SK-N-SH treated with all-trans-retinoic acid at 6 μM for 48 hours (cell line): ENCODE results near the gene SLC4A5.

Source experiments
- ATAC-seq: fragments of 200-7000 bp; cut with Tn5 transposase; 3 replicates; pipeline ENCODE4 v1.9.1; 2020; ENCODE audit warnings: mild to moderate bottlenecking, moderate library complexity
- ARNTL ChIP-seq: fragments of 450-650 bp; formaldehyde crosslinking; IDR thresholded peaks from 2 replicates; pipeline ENCODE4 v1.5.0; 2020; ENCODE audit warnings: low read depth, mild to moderate bottlenecking, moderate library complexity, borderline replicate concordance
- BACH2 ChIP-seq: fragments of 250-450 bp; sonication (Bioruptor Pico); IDR thresholded peaks from 2 replicates; pipeline ENCODE4 v1.9.0; 2021; ENCODE audit warnings: mild to moderate bottlenecking, borderline replicate concordance
- CSDC2 ChIP-seq: fragments of 250-450 bp; sonication (Bioruptor Pico); IDR thresholded peaks from 2 replicates; pipeline ENCODE4 v1.5.0; 2020; ENCODE audit warnings: mild to moderate bottlenecking, moderate library complexity
- ESRRG ChIP-seq: fragments of 250-450 bp; sonication (Bioruptor Pico); IDR thresholded peaks from 2 replicates; pipeline ENCODE4 v1.6.1; 2021; ENCODE audit warnings: mild to moderate bottlenecking
- GLIS3 ChIP-seq: fragments of 250-450 bp; sonication (Bioruptor Pico); IDR thresholded peaks from 2 replicates; pipeline ENCODE4 v1.5.0; 2020; ENCODE audit warnings: mild to moderate bottlenecking, moderate library complexity
- ISL1 ChIP-seq: fragments of 250-450 bp; sonication (Bioruptor Pico); IDR thresholded peaks from 2 replicates; pipeline ENCODE4 v2.1.2; 2022; ENCODE audit warnings: mild to moderate bottlenecking, moderate library complexity
- PPARA ChIP-seq: fragments of 250-450 bp; sonication (Bioruptor Pico); IDR thresholded peaks from 2 replicates; pipeline ENCODE4 v1.5.0; 2020; ENCODE audit warnings: mild to moderate bottlenecking, borderline replicate concordance
- RARB ChIP-seq: fragments of 250-450 bp; sonication (Bioruptor Pico); IDR thresholded peaks from 2 replicates; pipeline ENCODE4 v1.8.0; 2021; ENCODE audit warnings: mild to moderate bottlenecking, moderate library complexity
- SNAI2 ChIP-seq: fragments of 250-450 bp; sonication (Bioruptor Pico); IDR thresholded peaks from 2 replicates; pipeline ENCODE4 v1.5.0; 2020; ENCODE audit warnings: mild to moderate bottlenecking, moderate library complexity
- TOX ChIP-seq: fragments of 250-450 bp; sonication (Bioruptor Pico); IDR thresholded peaks from 2 replicates; pipeline ENCODE4 v1.8.0; 2021; ENCODE audit warnings: mild to moderate bottlenecking, moderate library complexity, borderline replicate concordance
- ZC3H10 ChIP-seq: fragments of 250-450 bp; sonication (Bioruptor Pico); IDR thresholded peaks from 2 replicates; pipeline ENCODE4 v1.5.1; 2021; ENCODE audit warnings: mild to moderate bottlenecking, moderate library complexity
- ZFP3 ChIP-seq: fragments of 250-450 bp; sonication (Bioruptor Pico); IDR thresholded peaks from 2 replicates; pipeline ENCODE4 v1.5.0; 2020; ENCODE audit warnings: mild to moderate bottlenecking, moderate library complexity
- ZFP30 ChIP-seq: fragments of 450-650 bp; formaldehyde crosslinking; IDR thresholded peaks from 2 replicates; pipeline ENCODE4 v1.5.0; 2022; ENCODE audit warnings: mild to moderate bottlenecking, moderate library complexity
- ZNF565 ChIP-seq: fragments of 450-650 bp; formaldehyde crosslinking; conservative IDR thresholded peaks from 2 replicates; pipeline ENCODE4 v1.5.0; 2020; ENCODE audit warnings: low read depth, mild to moderate bottlenecking, moderate library complexity
- ZNF70 ChIP-seq: fragments of 450-650 bp; formaldehyde crosslinking; IDR thresholded peaks from 2 replicates; pipeline ENCODE4 v1.5.0; 2020; ENCODE audit warnings: mild to moderate bottlenecking, moderate library complexity
- ZNF8 ChIP-seq: fragments of 450-650 bp; formaldehyde crosslinking; IDR thresholded peaks from 2 replicates; pipeline ENCODE4 v1.5.0; 2020; ENCODE audit warnings: mild to moderate bottlenecking, moderate library complexity
- TF ChIP-seq, protein P1 (sequence below): fragments of 250-450 bp; sonication (Bioruptor Pico); IDR thresholded peaks from 2 replicates; pipeline ENCODE4 v1.5.0; 2020; ENCODE audit warnings: mild to moderate bottlenecking, moderate library complexity
- TF ChIP-seq, protein P2 (sequence below): fragments of 250-450 bp; sonication (Bioruptor Pico); IDR thresholded peaks from 2 replicates; pipeline ENCODE4 v1.8.0; 2020; ENCODE audit warnings: mild to moderate bottlenecking, moderate library complexity, borderline replicate concordance
- TF ChIP-seq, protein P3 (sequence below): fragments of 250-450 bp; sonication (Bioruptor Pico); IDR thresholded peaks from 2 replicates; pipeline ENCODE4 v1.8.0; 2021; ENCODE audit warnings: low read depth, mild to moderate bottlenecking, moderate library complexity, borderline replicate concordance
- TF ChIP-seq, protein P4 (sequence below): fragments of 250-450 bp; sonication (Bioruptor Pico); IDR thresholded peaks from 2 replicates; pipeline ENCODE4 v1.5.1; 2021; ENCODE audit warnings: mild to moderate bottlenecking, moderate library complexity

Gene SLC4A5

DNA sequence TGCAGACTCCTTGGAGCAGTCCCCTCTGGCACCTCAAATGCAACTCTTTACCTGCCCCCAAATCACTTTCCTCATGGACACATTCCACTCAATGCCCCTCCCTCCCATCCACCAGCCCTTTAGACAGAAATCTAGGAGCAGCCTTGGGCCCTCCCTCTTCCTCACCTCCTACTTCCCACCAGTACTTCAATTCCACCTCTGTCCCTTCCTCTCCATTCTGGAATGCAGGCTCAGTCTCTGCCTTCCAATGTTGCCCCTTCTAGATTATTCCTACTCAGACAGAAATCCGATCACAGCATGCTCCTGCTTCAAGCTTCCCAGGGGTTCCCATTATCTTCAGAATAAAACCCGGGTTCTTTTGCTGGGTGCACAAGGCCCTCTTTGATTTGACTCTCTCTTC is 82.7 kb downstream of the SLC4A5 start:
- TF ChIP-seq, protein P1, sequence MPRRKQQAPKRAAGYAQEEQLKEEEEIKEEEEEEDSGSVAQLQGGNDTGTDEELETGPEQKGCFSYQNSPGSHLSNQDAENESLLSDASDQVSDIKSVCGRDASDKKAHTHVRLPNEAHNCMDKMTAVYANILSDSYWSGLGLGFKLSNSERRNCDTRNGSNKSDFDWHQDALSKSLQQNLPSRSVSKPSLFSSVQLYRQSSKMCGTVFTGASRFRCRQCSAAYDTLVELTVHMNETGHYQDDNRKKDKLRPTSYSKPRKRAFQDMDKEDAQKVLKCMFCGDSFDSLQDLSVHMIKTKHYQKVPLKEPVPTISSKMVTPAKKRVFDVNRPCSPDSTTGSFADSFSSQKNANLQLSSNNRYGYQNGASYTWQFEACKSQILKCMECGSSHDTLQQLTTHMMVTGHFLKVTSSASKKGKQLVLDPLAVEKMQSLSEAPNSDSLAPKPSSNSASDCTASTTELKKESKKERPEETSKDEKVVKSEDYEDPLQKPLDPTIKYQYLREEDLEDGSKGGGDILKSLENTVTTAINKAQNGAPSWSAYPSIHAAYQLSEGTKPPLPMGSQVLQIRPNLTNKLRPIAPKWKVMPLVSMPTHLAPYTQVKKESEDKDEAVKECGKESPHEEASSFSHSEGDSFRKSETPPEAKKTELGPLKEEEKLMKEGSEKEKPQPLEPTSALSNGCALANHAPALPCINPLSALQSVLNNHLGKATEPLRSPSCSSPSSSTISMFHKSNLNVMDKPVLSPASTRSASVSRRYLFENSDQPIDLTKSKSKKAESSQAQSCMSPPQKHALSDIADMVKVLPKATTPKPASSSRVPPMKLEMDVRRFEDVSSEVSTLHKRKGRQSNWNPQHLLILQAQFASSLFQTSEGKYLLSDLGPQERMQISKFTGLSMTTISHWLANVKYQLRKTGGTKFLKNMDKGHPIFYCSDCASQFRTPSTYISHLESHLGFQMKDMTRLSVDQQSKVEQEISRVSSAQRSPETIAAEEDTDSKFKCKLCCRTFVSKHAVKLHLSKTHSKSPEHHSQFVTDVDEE, result no peak
- TF ChIP-seq ZFP3 (CRISPR knock-in tag) (no peak), ZFP30 (CRISPR knock-in tag) (no peak), ISL1 (no peak), ZNF565 (CRISPR knock-in tag) (no peak), ZNF8 (CRISPR knock-in tag) (no peak), ZC3H10 (CRISPR knock-in tag) (no peak), SNAI2 (CRISPR knock-in tag) (no peak), CSDC2 (CRISPR knock-in tag) (no peak), ESRRG (CRISPR knock-in tag) (no peak)
- TF ChIP-seq, protein P2, sequence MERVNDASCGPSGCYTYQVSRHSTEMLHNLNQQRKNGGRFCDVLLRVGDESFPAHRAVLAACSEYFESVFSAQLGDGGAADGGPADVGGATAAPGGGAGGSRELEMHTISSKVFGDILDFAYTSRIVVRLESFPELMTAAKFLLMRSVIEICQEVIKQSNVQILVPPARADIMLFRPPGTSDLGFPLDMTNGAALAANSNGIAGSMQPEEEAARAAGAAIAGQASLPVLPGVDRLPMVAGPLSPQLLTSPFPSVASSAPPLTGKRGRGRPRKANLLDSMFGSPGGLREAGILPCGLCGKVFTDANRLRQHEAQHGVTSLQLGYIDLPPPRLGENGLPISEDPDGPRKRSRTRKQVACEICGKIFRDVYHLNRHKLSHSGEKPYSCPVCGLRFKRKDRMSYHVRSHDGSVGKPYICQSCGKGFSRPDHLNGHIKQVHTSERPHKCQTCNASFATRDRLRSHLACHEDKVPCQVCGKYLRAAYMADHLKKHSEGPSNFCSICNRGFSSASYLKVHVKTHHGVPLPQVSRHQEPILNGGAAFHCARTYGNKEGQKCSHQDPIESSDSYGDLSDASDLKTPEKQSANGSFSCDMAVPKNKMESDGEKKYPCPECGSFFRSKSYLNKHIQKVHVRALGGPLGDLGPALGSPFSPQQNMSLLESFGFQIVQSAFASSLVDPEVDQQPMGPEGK (CRISPR knock-in tag), result no peak

DNA sequence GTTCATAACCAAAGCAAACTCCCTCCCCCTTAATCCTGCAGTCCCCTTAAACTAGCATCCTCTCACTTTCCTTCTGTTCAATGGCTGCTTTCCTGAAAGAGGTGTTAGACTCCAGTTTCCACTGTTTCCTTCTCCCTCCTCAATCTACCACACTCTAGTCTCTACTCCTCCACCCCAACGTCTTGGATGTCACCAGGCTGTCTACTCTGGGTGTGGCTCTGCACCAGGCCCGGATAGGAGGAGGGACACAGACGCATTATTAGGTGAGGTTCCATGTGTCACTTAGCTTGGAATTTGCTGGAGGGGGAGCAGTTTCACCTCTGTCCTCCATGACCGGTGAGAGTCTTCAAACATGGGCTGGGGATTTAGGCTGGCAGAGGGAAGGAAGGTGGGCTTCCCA is 83.5 kb downstream of the SLC4A5 start:
- ATAC-seq, result no peak
- TF ChIP-seq, protein P2 (CRISPR knock-in tag), result no peak
- TF ChIP-seq ISL1 (no peak), ZFP30 (CRISPR knock-in tag) (no peak), ARNTL (no peak), BACH2 (no peak), SNAI2 (CRISPR knock-in tag) (no peak), PPARA (CRISPR knock-in tag) (no peak), ZNF70 (CRISPR knock-in tag) (no peak), ZC3H10 (CRISPR knock-in tag) (no peak), RARB (no peak), ZNF565 (CRISPR knock-in tag) (no peak), TOX (no peak), CSDC2 (CRISPR knock-in tag) (no peak), GLIS3 (no peak), ZFP3 (CRISPR knock-in tag) (no peak)
- TF ChIP-seq, protein P1, result no peak
- TF ChIP-seq, protein P3, sequence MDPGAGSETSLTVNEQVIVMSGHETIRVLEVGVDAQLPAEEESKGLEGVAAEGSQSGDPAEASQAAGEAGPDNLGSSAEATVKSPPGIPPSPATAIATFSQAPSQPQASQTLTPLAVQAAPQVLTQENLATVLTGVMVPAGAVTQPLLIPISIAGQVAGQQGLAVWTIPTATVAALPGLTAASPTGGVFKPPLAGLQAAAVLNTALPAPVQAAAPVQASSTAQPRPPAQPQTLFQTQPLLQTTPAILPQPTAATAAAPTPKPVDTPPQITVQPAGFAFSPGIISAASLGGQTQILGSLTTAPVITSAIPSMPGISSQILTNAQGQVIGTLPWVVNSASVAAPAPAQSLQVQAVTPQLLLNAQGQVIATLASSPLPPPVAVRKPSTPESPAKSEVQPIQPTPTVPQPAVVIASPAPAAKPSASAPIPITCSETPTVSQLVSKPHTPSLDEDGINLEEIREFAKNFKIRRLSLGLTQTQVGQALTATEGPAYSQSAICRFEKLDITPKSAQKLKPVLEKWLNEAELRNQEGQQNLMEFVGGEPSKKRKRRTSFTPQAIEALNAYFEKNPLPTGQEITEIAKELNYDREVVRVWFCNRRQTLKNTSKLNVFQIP, result no peak
- TF ChIP-seq, protein P4, sequence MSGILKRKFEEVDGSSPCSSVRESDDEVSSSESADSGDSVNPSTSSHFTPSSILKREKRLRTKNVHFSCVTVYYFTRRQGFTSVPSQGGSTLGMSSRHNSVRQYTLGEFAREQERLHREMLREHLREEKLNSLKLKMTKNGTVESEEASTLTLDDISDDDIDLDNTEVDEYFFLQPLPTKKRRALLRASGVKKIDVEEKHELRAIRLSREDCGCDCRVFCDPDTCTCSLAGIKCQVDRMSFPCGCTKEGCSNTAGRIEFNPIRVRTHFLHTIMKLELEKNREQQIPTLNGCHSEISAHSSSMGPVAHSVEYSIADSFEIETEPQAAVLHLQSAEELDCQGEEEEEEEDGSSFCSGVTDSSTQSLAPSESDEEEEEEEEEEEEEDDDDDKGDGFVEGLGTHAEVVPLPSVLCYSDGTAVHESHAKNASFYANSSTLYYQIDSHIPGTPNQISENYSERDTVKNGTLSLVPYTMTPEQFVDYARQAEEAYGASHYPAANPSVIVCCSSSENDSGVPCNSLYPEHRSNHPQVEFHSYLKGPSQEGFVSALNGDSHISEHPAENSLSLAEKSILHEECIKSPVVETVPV (CRISPR knock-in tag), result no peak

More for the DNA sequence above, 82.7 kb downstream of the SLC4A5 start:
- ATAC-seq, result no peak
